ENCODE results near the gene RNF150. TPM values are rescaled to one million over a fixed set of nuclear protein-coding genes. Genes with fewer than 3 reads are reported as not detected.

RNF150 gene
- total RNA-seq, 1 donor from 2014 or later = under 0.01 TPM

GRCh38 chr4:141154725-141155124 is 21.5 kb upstream of the RNF150 start:
- FAIRE-seq (no peak), DNase-seq (ENCODE audit: low read depth) (no peak)
- H3K27me3 ChIP-seq (ENCODE audit: control insufficient read depth, insufficient read depth, low read length) = no peaks in the 10 kb centered on the region
- TF ChIP-seq CTCF (IDR thresholded peaks at IDR 0.05; ENCODE audit: insufficient read depth, low read length, severe bottlenecking) = no peak
- H3K4me3 ChIP-seq (ENCODE audit: low read depth, low read length) = no peak overlapping the region
- H3K36me3 ChIP-seq (ENCODE audit: control insufficient read depth, insufficient read depth, low read length) = no peaks in the 10 kb centered on the region

GRCh38 chr4:141153751-141154510 is 20.7 kb upstream of the RNF150 start:
- DNase-seq (ENCODE audit: low read depth) = no peak
- no peaks in the 10 kb centered on the region for H3K27me3 ChIP-seq (ENCODE audit: control insufficient read depth, insufficient read depth, low read length)
- FAIRE-seq = no peak
- no peaks in the 10 kb centered on the region for H3K36me3 ChIP-seq (ENCODE audit: control insufficient read depth, insufficient read depth, low read length)
- no peak overlapping the region for H3K4me3 ChIP-seq (ENCODE audit: low read depth, low read length)
- TF ChIP-seq CTCF (IDR thresholded peaks at IDR 0.05; ENCODE audit: insufficient read depth, low read length, severe bottlenecking) = no peak

- H3K27me3 ChIP-seq (ENCODE audit: control insufficient read depth, insufficient read depth, low read length) = no peaks in the 10 kb centered on the region
- FAIRE-seq = no peak
- no peak overlapping the region for H3K4me3 ChIP-seq (ENCODE audit: low read depth, low read length)
- DNase-seq (ENCODE audit: low read depth) = no peak
- TF ChIP-seq CTCF (IDR thresholded peaks at IDR 0.05; ENCODE audit: insufficient read depth, low read length, severe bottlenecking) = no peak
- no peaks in the 10 kb centered on the region for H3K36me3 ChIP-seq (ENCODE audit: control insufficient read depth, insufficient read depth, low read length)
Observed at GRCh38 chr4:141144207-141144606, 10.9 kb upstream of the RNF150 start.

GRCh38 chr4:141142423-141142822 is 9.2 kb upstream of the RNF150 start:
- Histone ChIP-seq H3K36me3 (ENCODE audit: control insufficient read depth, insufficient read depth, low read length) (no peaks in the 10 kb centered on the region), H3K4me3 (ENCODE audit: low read depth, low read length) (no peak overlapping the region), H3K27me3 (ENCODE audit: control insufficient read depth, insufficient read depth, low read length) (no peaks in the 10 kb centered on the region)
- TF ChIP-seq CTCF (IDR thresholded peaks at IDR 0.05; ENCODE audit: insufficient read depth, low read length, severe bottlenecking) = no peak
- DNase-seq (ENCODE audit: low read depth) (no peak), FAIRE-seq (no peak)

- H3K4me3 ChIP-seq (ENCODE audit: low read depth, low read length) = no peak overlapping the region
- no peaks in the 10 kb centered on the region for H3K36me3 ChIP-seq (ENCODE audit: control insufficient read depth, insufficient read depth, low read length)
- no peak for TF ChIP-seq CTCF (IDR thresholded peaks at IDR 0.05; ENCODE audit: insufficient read depth, low read length, severe bottlenecking)
- DNase-seq (ENCODE audit: low read depth) (no peak), FAIRE-seq (no peak)
- no peaks in the 10 kb centered on the region for H3K27me3 ChIP-seq (ENCODE audit: control insufficient read depth, insufficient read depth, low read length)
Observed at GRCh38 chr4:141140391-141141200, 7.3 kb upstream of the RNF150 start.

Data from bronchial epithelial cell (primary cell).